A549 (cell line): ENCODE data around the gene GRPEL2. TPM values are rescaled to one million over a fixed set of nuclear protein-coding genes. Genes with fewer than 3 reads are reported as not detected.

Source experiments
- ATAC-seq, 2 experiments: fragments of 200-7000 bp in 1 of 2; fragments of >200 bp in 1 of 2; cut with Nextera tagmentation in 1 of 2; cut with Tn5 transposase in 1 of 2; 3 replicates each; pipeline versions ENCODE4 v1.8.0 to v1.9.1; 2018 to 2020; ENCODE audit warnings: mild to moderate bottlenecking in 1 of 2, moderate library complexity in 1 of 2
- CTCF ChIA-PET: fragments of 300-600 bp; sonication (Branson Sonifier 250); formaldehyde crosslinking; extraction: SDS; loops from one replicate; lab custom pipeline; 2021; ENCODE audit warnings: antibody characterized with exemption, inconsistent platforms; lab: Yijun Ruan, JAX
- POLR2A ChIA-PET: fragments of 350-600 bp; formaldehyde crosslinking; extraction: SDS; loops from one replicate; lab custom pipeline; 2021; ENCODE audit warnings: antibody characterized with exemption, inconsistent platforms; lab: Yijun Ruan, JAX
- DNase-seq, 2 experiments: peaks; one replicate each; pipeline versions ENCODE4 v3.0.0 to v3.0.0-alpha.2; 2011 to 2016; ENCODE audit warnings: low read depth in 1 of 2, low spot score in 1 of 2
- FAIRE-seq: peaks from 2 replicates; lab custom pipeline; 2011; peaks lifted over from hg19 to GRCh38; lab: Jason Lieb, UNC
- H3K27ac ChIP-seq, 2 experiments: fragments of >200 bp; sonication (Bioruptor Twin); formaldehyde crosslinking; 3 replicates each; pipeline ENCODE4 v1.5.1; 2016 to 2017
- H3K4me1 ChIP-seq: fragments of >200 bp; sonication (Bioruptor Twin); formaldehyde crosslinking; 3 replicates; pipeline ENCODE4 v1.6.1; 2016
- H3K4me2 ChIP-seq: fragments of >200 bp; sonication (Bioruptor Twin); formaldehyde crosslinking; 3 replicates; pipeline ENCODE4 v1.6.1; 2016
- H3K4me3 ChIP-seq: fragments of >200 bp; sonication (Bioruptor Twin); formaldehyde crosslinking; 3 replicates; pipeline ENCODE4 v1.5.1; 2016
- H3K9me3 ChIP-seq: fragments of >200 bp; sonication (Bioruptor Twin); formaldehyde crosslinking; 3 replicates; pipeline ENCODE4 v1.6.1; 2016
- ATOH8 ChIP-seq: fragments of 250-450 bp; sonication (Bioruptor Pico); IDR thresholded peaks from 2 replicates; pipeline ENCODE4 v1.5.0; 2020; ENCODE audit warnings: low read depth, mild to moderate bottlenecking, moderate library complexity
- BCL3 ChIP-seq: fragments of >200 bp; sonication (Bioruptor Twin); formaldehyde crosslinking; IDR thresholded peaks from 3 replicates; pipeline ENCODE4 v1.6.1; 2016
- BHLHE40 ChIP-seq: IDR thresholded peaks from 2 replicates; pipeline ENCODE4 v1.6.1; 2012; ENCODE audit warnings: low read depth, low read length, inconsistent platforms
- CHD2 ChIP-seq: fragments of 150-350 bp; IDR thresholded peaks from 2 replicates; pipeline ENCODE4 v1.6.1; 2014; ENCODE audit warnings: low read length; ENCODE audit not compliant: partially characterized antibody
- EP300 ChIP-seq, 2 experiments: fragments of >200 bp; sonication (Bioruptor Twin); formaldehyde crosslinking; IDR thresholded peaks; 2 replicates in 1 of 2; 3 replicates in 1 of 2; pipeline ENCODE4 v1.6.1; 2016 to 2017
- FOSB ChIP-seq: fragments of 250-450 bp; sonication (Bioruptor Pico); IDR thresholded peaks from 2 replicates; pipeline ENCODE4 v1.5.0; 2020; ENCODE audit warnings: mild to moderate bottlenecking, moderate library complexity
- FOXS1 ChIP-seq: fragments of 250-450 bp; sonication (Bioruptor Pico); IDR thresholded peaks from 2 replicates; pipeline ENCODE4 v1.5.0; 2020; ENCODE audit warnings: mild to moderate bottlenecking, moderate library complexity
- KDM5A ChIP-seq: fragments of 200-600 bp; sonication (generic); IDR thresholded peaks from 2 replicates; pipeline ENCODE4 v1.6.1; 2016; ENCODE audit warnings: antibody characterized with exemption, mild to moderate bottlenecking
- MAZ ChIP-seq: fragments of 150-350 bp; IDR thresholded peaks from 2 replicates; pipeline ENCODE4 v1.6.1; 2014; ENCODE audit warnings: antibody characterized with exemption, low read depth, low read length, borderline replicate concordance
- MYC ChIP-seq: IDR thresholded peaks from 2 replicates; pipeline ENCODE4 v1.6.1; 2012; ENCODE audit warnings: mild to moderate bottlenecking, inconsistent platforms, low read length, improper control_type of control experiment, borderline replicate concordance
- PBX3 ChIP-seq: IDR thresholded peaks from 2 replicates; pipeline ENCODE4 v1.6.1; 2012
- POLR2AphosphoS2 ChIP-seq: conservative IDR thresholded peaks from 2 replicates; pipeline ENCODE4 v1.6.1; 2012; ENCODE audit warnings: low read length, improper control_type of control experiment, inconsistent platforms
- RCOR1 ChIP-seq: fragments of 150-350 bp; IDR thresholded peaks from 2 replicates; pipeline ENCODE4 v1.6.1; 2014; ENCODE audit warnings: antibody characterized with exemption, low read length, low read depth
- REST ChIP-seq: fragments of 200-600 bp; sonication (generic); IDR thresholded peaks from 2 replicates; pipeline ENCODE4 v1.6.1; 2016; ENCODE audit warnings: antibody characterized with exemption, mild to moderate bottlenecking, moderate library complexity
- RFX5 ChIP-seq: fragments of 450-650 bp; IDR thresholded peaks from 2 replicates; pipeline ENCODE4 v1.7.1; 2014; ENCODE audit warnings: antibody characterized with exemption, mild to moderate bottlenecking, moderate library complexity
- SMC3 ChIP-seq: fragments of >200 bp; sonication (Bioruptor Twin); formaldehyde crosslinking; IDR thresholded peaks from 3 replicates; pipeline ENCODE4 v1.6.1; 2018; ENCODE audit warnings: inconsistent platforms
- USF2 ChIP-seq: fragments of 450-650 bp; IDR thresholded peaks from 2 replicates; pipeline ENCODE4 v1.6.1; 2014; ENCODE audit warnings: antibody characterized with exemption
- ZSCAN20 ChIP-seq: fragments of 250-450 bp; sonication (Bioruptor Pico); IDR thresholded peaks from 2 replicates; pipeline ENCODE4 v1.8.0; 2022; ENCODE audit warnings: mild to moderate bottlenecking, moderate library complexity
- WGBS: methylation state at CpG from one replicate; pipeline ENCODE4 v1.1.6; 2017; ENCODE audit errors: missing lambda C conversion rate; 5-methylcytosine and 5-hydroxymethylcytosine counted together
- polyA plus RNA-seq, 4 experiments: library from polyadenylated mRNA; depleted of rRNA in 3 of 4; stranded (reverse); fragments of >200 nt; fragmentation: RNase III in 1 of 4; extraction: RNeasy Plus Mini Kit Qiagen cat#74134 plus additional on column Dnase treatment in 1 of 4; gene quantifications; 2 replicates in 3 of 4; 3 replicates in 1 of 4; pipeline ENCODE4 v1.2.3, GENCODE V29; 2011 to 2017

GRPEL2 gene
- polyA plus RNA-seq, 2 of the 4 experiments (the other 2 are of a cell fraction), result 10.4 to 26.4 TPM

GRCh38 chr5:149386166-149386565, 40.9 kb downstream of the GRPEL2 start (continued):
- TF ChIP-seq FOSB (no peak), FOXS1 (CRISPR knock-in tag) (no peak), POLR2AphosphoS2 (no peak), CHD2 (no peak), BHLHE40 (no peak)

GRCh38 chr5:149387081-149387631, 41.9 kb downstream of the GRPEL2 start:
- H3K4me1 ChIP-seq, result no peaks in the 10 kb centered on the region; the same call in 2 of the 3 replicates
- H3K4me2 ChIP-seq, result no peak overlapping the region
- WGBS, result 85% methylated on average over 9 of the region's 9 CpGs
- CTCF ChIA-PET, result interaction anchor here (0.9 to 44.9 kb wide), 8 partner anchors 8 to 232 kb away, joined by 3 to 1709 read pairs (median 5); no protein-coding TSS in a partner anchor
- H3K9me3 ChIP-seq, result no peaks in the 10 kb centered on the region
- no peak overlapping the region for H3K27ac ChIP-seq
- no peak overlapping the region for H3K4me3 ChIP-seq
- FAIRE-seq, result no peak
- TF ChIP-seq EP300 (IDR thresholded peaks at IDR 0.05), result no peak
- TF ChIP-seq RCOR1, result no peak
- no peak for TF ChIP-seq PBX3
- no peak for TF ChIP-seq ATOH8 (CRISPR knock-in tag)
- no peak for TF ChIP-seq BCL3
- no peak for TF ChIP-seq ZSCAN20 (CRISPR knock-in tag)
- no peak for TF ChIP-seq REST
- no peak for DNase-seq
- no peak for ATAC-seq
- POLR2A ChIA-PET, result no interaction called here

GRCh38 chr5:149387982-149388381, 42.7 kb downstream of the GRPEL2 start:
- Histone ChIP-seq H3K4me2 (no peak overlapping the region), H3K9me3 (no peaks in the 10 kb centered on the region)
- CTCF ChIA-PET, result interaction anchor here (0.7 to 44.9 kb wide), 6 partner anchors 19 to 231 kb away, joined by 3 to 1709 read pairs (median 5); no protein-coding TSS in a partner anchor
- no peak for TF ChIP-seq MYC
- TF ChIP-seq SMC3, result no peak
- no peak for TF ChIP-seq USF2
- TF ChIP-seq MAZ, result no peak
- TF ChIP-seq BHLHE40, result no peak
- TF ChIP-seq REST, result no peak
- no peak for TF ChIP-seq ZSCAN20 (CRISPR knock-in tag)
- no peak for TF ChIP-seq RFX5
- TF ChIP-seq KDM5A, result no peak
- TF ChIP-seq, all 56 proteins: peak for 0
- ATAC-seq (no peak), FAIRE-seq (no peak), DNase-seq (no peak)
- Histone ChIP-seq H3K4me1 (no peaks in the 10 kb centered on the region; the same call in 2 of the 3 replicates), H3K27ac (no peak overlapping the region), H3K4me3 (no peak overlapping the region)
- 89% methylated on average over 1 of the region's 1 CpG for WGBS
- POLR2A ChIA-PET, result no interaction called here
